Measurements from ENCODE around the gene PDYN. TPM values are rescaled to one million over a fixed set of nuclear protein-coding genes. Genes with fewer than 3 reads are reported as not detected.

Gene PDYN
- total RNA-seq (not detected), total RNA-seq (0 to 0.07 (median 0) reads per million in 172 experiments)
- polyA plus RNA-seq (2013, experiment 1 of 2): not detected
- not detected for polyA plus RNA-seq (2013, experiment 2 of 2)

DNA sequence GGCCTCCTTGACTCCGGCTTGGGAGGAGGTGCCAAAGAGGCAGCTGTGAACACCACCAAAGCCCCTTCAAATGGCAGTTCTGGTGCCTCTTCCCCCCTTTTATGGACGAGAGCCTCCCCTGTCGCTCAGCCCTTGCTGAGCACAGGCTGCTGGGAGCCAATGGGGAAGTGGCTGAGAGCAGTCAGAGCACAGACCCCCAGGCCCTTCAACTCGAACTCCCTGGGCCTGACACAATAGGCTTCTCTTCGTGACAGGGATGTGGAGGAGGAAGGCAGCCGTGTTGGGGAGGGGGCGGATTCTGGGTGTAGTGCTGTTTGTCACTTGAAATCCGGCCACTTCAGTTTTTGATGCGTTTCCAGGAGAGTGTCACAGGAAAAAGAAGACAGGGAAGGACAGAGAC lies at the start of gene PDYN:
Gene PDYN (minus strand): TSS at position 73 of the 400 bp plus-strand sequence. CDS start 10,974 bp downstream, outside the sequence.
- Histone ChIP-seq H3K4me3 (ENCODE audit: low read length) (no peak within 1 kb of the TSS), H3K27me3 (ENCODE audit: control insufficient read depth in 1 of 2, insufficient read depth in 2 of 2, low read length in 2 of 2) (peaks cover 18 to 28% of the 10 kb centered on the region in 2 experiments), H3K9me3 (ENCODE audit: control insufficient read depth in 1 of 2, insufficient read depth in 1 of 2, low read length in 2 of 2) (peaks cover 0 to 9% of the 10 kb centered on the region in 2 experiments), H3K27ac (ENCODE audit: low read depth in 1 of 2, low read length in 2 of 2) (no peak within 1 kb of the TSS), H3K36me3 (ENCODE audit: insufficient read depth, low read length) (no peaks in the 10 kb centered on the region), H3K4me1 (ENCODE audit: insufficient read depth, low read length) (no peaks in the 10 kb centered on the region)
- peaks cover 89% of the 10 kb centered on the region for H3K27me3 Mint-ChIP-seq
- H3K4me1 Mint-ChIP-seq (ENCODE audit: low read depth): no peaks in the 10 kb centered on the region
- H3K27ac Mint-ChIP-seq: no peak within 1 kb of the TSS
- H3K36me3 Mint-ChIP-seq (ENCODE audit: low read depth): no peaks in the 10 kb centered on the region
- CTCF ChIA-PET: no interaction called here
- intact Hi-C loops (cut with DNase I, micrococcal nuclease): no loop called here
- DNase-seq (no peak), ATAC-seq (ENCODE audit: poor library complexity) (no peak)
- TF ChIP-seq, protein P1, sequence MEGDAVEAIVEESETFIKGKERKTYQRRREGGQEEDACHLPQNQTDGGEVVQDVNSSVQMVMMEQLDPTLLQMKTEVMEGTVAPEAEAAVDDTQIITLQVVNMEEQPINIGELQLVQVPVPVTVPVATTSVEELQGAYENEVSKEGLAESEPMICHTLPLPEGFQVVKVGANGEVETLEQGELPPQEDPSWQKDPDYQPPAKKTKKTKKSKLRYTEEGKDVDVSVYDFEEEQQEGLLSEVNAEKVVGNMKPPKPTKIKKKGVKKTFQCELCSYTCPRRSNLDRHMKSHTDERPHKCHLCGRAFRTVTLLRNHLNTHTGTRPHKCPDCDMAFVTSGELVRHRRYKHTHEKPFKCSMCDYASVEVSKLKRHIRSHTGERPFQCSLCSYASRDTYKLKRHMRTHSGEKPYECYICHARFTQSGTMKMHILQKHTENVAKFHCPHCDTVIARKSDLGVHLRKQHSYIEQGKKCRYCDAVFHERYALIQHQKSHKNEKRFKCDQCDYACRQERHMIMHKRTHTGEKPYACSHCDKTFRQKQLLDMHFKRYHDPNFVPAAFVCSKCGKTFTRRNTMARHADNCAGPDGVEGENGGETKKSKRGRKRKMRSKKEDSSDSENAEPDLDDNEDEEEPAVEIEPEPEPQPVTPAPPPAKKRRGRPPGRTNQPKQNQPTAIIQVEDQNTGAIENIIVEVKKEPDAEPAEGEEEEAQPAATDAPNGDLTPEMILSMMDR (IDR thresholded peaks at IDR 0.05): no peak
- POLR2A ChIA-PET: no interaction called here
- H3K4me3 Mint-ChIP-seq: no peak within 1 kb of the TSS
- H3K9me3 Mint-ChIP-seq: no peaks in the 10 kb centered on the region

DNA sequence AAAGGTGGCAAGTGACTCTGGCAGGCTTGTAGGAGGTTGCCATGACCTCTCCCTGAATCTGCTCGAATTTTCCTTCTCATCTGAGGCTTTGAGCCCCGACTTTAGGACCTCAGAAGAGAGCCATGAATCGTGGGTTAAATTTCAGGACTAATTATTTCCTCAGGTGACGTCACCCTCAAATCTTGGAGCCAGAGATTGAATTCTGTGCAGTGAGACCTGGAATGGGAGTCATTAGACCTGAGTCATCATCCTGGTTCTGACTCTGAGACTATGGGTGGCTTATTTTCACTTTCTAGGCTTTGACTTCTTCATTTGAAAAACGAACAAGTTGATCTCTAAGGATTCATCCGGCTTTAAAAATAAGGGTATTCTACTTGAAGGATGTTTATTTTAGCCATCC lies 48.5 kb upstream of the PDYN start:
- no peak for ATAC-seq (ENCODE audit: poor library complexity)
- intact Hi-C loops (cut with DNase I, micrococcal nuclease): no loop called here
- H3K27me3 ChIP-seq (ENCODE audit: control insufficient read depth in 1 of 2, insufficient read depth in 2 of 2, low read length in 2 of 2): peaks cover 11 to 14% of the 10 kb centered on the region in 2 experiments
- Mint-ChIP-seq H3K4me1 (ENCODE audit: low read depth) (no peaks in the 10 kb centered on the region), H3K9me3 (no peaks in the 10 kb centered on the region), H3K27ac (no peak overlapping the region), H3K27me3 (peaks cover 38% of the 10 kb centered on the region), H3K36me3 (ENCODE audit: low read depth) (no peaks in the 10 kb centered on the region), H3K4me3 (no peak overlapping the region)
- POLR2A ChIA-PET: no interaction called here
- no peaks in the 10 kb centered on the region for H3K9me3 ChIP-seq (ENCODE audit: control insufficient read depth in 1 of 2, insufficient read depth in 1 of 2, low read length in 2 of 2)
- CTCF ChIA-PET: no interaction called here
- no peaks in the 10 kb centered on the region for H3K4me1 ChIP-seq (ENCODE audit: insufficient read depth, low read length)
- no peak for DNase-seq
- no peaks in the 10 kb centered on the region for H3K36me3 ChIP-seq (ENCODE audit: insufficient read depth, low read length)
- TF ChIP-seq, protein P1 (IDR thresholded peaks at IDR 0.05): no peak
- no peak overlapping the region for H3K4me3 ChIP-seq (ENCODE audit: low read length)
- H3K27ac ChIP-seq (ENCODE audit: low read depth in 1 of 2, low read length in 2 of 2): no peak overlapping the region

DNA sequence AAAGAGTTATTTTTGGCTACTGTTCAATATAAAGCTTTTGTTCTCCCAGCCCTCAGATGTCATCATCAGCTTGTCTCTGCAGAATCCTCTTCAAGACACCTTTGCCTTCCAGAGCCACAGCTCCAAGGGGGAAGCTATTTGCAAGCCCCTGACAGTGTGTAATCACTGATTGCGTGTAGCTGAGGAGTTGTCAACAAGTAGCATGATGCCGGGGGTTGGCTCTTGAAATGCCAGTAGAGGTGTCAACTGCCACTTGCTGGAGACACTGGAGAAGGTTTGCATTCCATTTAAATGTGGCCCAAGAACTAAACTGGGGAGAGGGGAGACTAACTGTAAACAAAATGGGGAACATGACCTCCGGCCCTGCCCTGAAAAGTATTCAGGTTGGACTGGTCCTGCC lies 44.3 kb upstream of the PDYN start:
- CTCF ChIA-PET: no interaction called here
- intact Hi-C loops (cut with DNase I, micrococcal nuclease): no loop called here
- POLR2A ChIA-PET: no interaction called here

More for the DNA sequence above, 44.3 kb upstream of the PDYN start:
- TF ChIP-seq, protein P1 (IDR thresholded peaks at IDR 0.05): no peak
- DNase-seq: no peak
- no peak for ATAC-seq (ENCODE audit: poor library complexity)
- H3K9me3 Mint-ChIP-seq: no peaks in the 10 kb centered on the region
- H3K36me3 ChIP-seq (ENCODE audit: insufficient read depth, low read length): no peaks in the 10 kb centered on the region
- no peaks in the 10 kb centered on the region for H3K36me3 Mint-ChIP-seq (ENCODE audit: low read depth)
- H3K4me1 ChIP-seq (ENCODE audit: insufficient read depth, low read length): no peaks in the 10 kb centered on the region
- no peaks in the 10 kb centered on the region for H3K4me1 Mint-ChIP-seq (ENCODE audit: low read depth)
- H3K27ac Mint-ChIP-seq: no peak overlapping the region
- H3K9me3 ChIP-seq (ENCODE audit: control insufficient read depth in 1 of 2, insufficient read depth in 1 of 2, low read length in 2 of 2): no peaks in the 10 kb centered on the region
- H3K4me3 ChIP-seq (ENCODE audit: low read length): no peak overlapping the region
- H3K27ac ChIP-seq (ENCODE audit: low read depth in 1 of 2, low read length in 2 of 2): no peak overlapping the region
- peaks cover 54% of the 10 kb centered on the region for H3K27me3 Mint-ChIP-seq
- peaks cover 17 to 21% of the 10 kb centered on the region in 2 experiments for H3K27me3 ChIP-seq (ENCODE audit: control insufficient read depth in 1 of 2, insufficient read depth in 2 of 2, low read length in 2 of 2)
- no peak overlapping the region for H3K4me3 Mint-ChIP-seq

Data from CD4-positive, alpha-beta T cell (primary cell).